ENCODE data around the gene AGBL5. TPM values are rescaled to one million over a fixed set of nuclear protein-coding genes. Genes with fewer than 3 reads are reported as not detected.

AGBL5 gene
- total and polyA plus RNA-seq, 3 donors from 2014 or later = 227 to 784 (median 294) TPM

GRCh38 chr2:27069961-27070618 lies 18.6 kb downstream of the AGBL5 start:
- Histone ChIP-seq H3K4me1 (peaks cover 42% of the 10 kb centered on the region), H3K9me3 (no peaks in the 10 kb centered on the region), H3K36me3 (ENCODE audit: low read depth, missing control alignments) (no peaks in the 10 kb centered on the region), H3K27ac (peak overlapping the region in 1 of 2 donors; percentile 94), H3K27me3 (no peaks in the 10 kb centered on the region), H3K4me3 (no peak overlapping the region)
- no peak for DNase-seq
- WGBS, 2 donors = 77 to 84% methylated on average over 8 of the region's 8 CpGs
- TF ChIP-seq POLR2A (IDR thresholded peaks at IDR 0.05) = no peak
- intact Hi-C loops (cut with DNase I; ENCODE audit: low total_unique reads) = no loop called here

DNA sequence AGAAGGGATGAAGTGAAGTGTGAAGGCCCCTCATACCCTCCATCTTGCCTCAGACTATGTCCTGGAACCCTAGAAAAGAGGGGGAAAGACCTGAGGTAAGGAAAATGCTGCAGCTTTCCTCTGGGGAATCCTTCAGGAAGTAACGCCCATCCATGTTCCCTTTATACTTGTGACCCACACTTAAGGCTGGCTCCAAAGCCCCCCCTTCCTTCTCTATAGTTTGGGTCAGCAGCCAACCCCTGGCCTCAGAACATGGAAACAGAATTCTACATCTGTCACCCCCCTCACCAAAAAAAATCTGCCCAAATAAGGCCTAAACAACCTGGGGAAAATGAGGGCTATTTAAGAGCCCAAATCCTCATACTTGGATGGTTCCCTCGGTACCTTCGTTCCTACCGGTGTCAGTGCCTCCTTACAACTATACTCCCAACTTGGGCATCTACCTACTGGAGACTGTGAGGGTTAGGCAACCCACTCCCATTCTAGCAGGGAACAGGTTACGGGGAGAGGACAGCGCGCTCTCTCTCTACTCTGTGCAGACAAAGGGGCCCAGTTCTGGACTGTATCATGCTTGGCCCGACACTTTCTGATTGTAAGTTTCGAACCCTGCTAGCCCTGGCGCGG lies 19.3 kb downstream of the AGBL5 start:
- WGBS, 2 donors = 0 to 3% methylated on average over 4 to 11 of the region's 11 CpGs

DNA sequence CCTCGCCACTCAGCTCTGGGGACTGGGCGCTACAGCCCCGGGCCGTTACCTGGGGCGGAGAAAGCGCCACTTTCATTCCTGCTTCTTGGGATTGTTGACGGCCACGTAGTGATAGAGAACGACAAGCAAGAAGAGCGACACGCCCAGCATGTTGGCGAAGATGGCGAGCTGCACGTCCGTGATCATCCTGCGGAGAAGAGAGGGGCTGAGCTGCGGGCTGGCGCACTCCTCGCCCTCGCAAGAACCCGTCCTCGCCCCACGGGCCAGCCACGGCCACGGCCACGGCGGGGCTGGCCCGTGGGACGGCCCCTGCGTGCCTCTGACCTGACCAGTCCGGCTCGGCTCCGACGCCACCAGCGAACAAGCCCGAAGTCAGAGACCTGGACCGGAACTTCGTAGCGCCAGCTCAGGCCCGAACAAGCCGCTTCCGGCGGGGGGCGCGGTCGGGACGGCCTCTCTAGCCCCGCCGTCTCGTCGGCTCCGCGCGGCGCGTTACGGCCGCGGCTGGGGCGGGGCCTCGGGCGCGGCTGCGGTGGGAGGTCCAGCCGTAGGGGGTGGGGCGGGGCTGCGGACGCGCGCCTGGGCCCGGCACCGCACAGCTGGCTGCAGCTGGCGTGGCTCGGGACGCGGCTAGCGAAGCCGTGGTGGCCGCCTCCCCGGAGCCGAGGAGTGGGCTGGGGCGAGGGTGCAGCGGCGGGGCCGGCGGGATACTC lies 20.0 kb downstream of the AGBL5 start, which contains the start of gene OST4:
Gene OST4, minus strand, starts transcription at position 378 of the 713 bp plus-strand sequence.
- WGBS, 2 donors = 0 to 1% methylated on average over 8 to 44 of the region's 86 CpGs
- TF ChIP-seq POLR2A (IDR thresholded peaks at IDR 0.05) = no peak
- TF ChIP-seq CTCF (IDR thresholded peaks at IDR 0.05) = no peak
- no peaks in the 10 kb centered on the region for H3K27me3 ChIP-seq
- peak within 1 kb of the TSS; percentile 93 to 94 for H3K27ac ChIP-seq
- H3K36me3 ChIP-seq (ENCODE audit: low read depth, missing control alignments) = no peaks in the 10 kb centered on the region
- peaks cover 53% of the 10 kb centered on the region for H3K4me1 ChIP-seq
- H3K4me3 ChIP-seq = peak within 1 kb of the TSS; percentile 86 to 94
- DNase-seq = peak; percentile 97
- no peaks in the 10 kb centered on the region for H3K9me3 ChIP-seq
- intact Hi-C loops (cut with DNase I; ENCODE audit: low total_unique reads) = no loop called here

More for the DNA sequence above, 19.3 kb downstream of the AGBL5 start:
- Histone ChIP-seq H3K36me3 (ENCODE audit: low read depth, missing control alignments) (no peaks in the 10 kb centered on the region), H3K27me3 (no peaks in the 10 kb centered on the region), H3K27ac (peak overlapping the region; percentile 93 to 94), H3K4me3 (peak overlapping the region; percentile 86 to 94), H3K9me3 (no peaks in the 10 kb centered on the region), H3K4me1 (peaks cover 49% of the 10 kb centered on the region)
- TF ChIP-seq POLR2A (IDR thresholded peaks at IDR 0.05) (no peak), CTCF (IDR thresholded peaks at IDR 0.05) (no peak)
- DNase-seq = no peak
- intact Hi-C loops (cut with DNase I; ENCODE audit: low total_unique reads) = no loop called here

- peaks cover 53% of the 10 kb centered on the region for H3K4me1 ChIP-seq
- H3K36me3 ChIP-seq (ENCODE audit: low read depth, missing control alignments) = no peaks in the 10 kb centered on the region
Measured at GRCh38 chr2:27071990-27072830, 20.7 kb downstream of the AGBL5 start.

More at GRCh38 chr2:27071990-27072830, 20.7 kb downstream of the AGBL5 start:
- H3K27me3 ChIP-seq = no peaks in the 10 kb centered on the region
- intact Hi-C loops (cut with DNase I; ENCODE audit: low total_unique reads) = no loop called here
- WGBS, 2 donors = 2% methylated on average over 24 to 34 of the region's 34 CpGs
- H3K9me3 ChIP-seq = no peaks in the 10 kb centered on the region
- peak overlapping the region; percentile 86 to 94 for H3K4me3 ChIP-seq
- DNase-seq = peak; percentile 84
- peak overlapping the region; percentile 83 to 94 for H3K27ac ChIP-seq
- TF ChIP-seq CTCF (IDR thresholded peaks at IDR 0.05) (no peak), POLR2A (IDR thresholded peaks at IDR 0.05) (no peak)

Measured in testis (tissue), 3 donors.